Ectodermal cell (in vitro differentiated cells): ENCODE results near the gene SHPK.
"Not testable (repeated sequence)": the region's sequence is repeated elsewhere in the genome, so short reads cannot be mapped to it uniquely, and the experiment has no call there.

Experiments used
- H3K27ac ChIP-seq: 2 replicates; pipeline ENCODE4 v1.7.0; 2013; ENCODE audit warnings: mild to moderate bottlenecking, low read depth, low read length; ENCODE audit not compliant: insufficient read depth, poor library complexity, severe bottlenecking
- H3K27me3 ChIP-seq: 2 replicates; pipeline ENCODE4 v1.7.0; 2013; ENCODE audit warnings: mild to moderate bottlenecking, low read length; ENCODE audit not compliant: insufficient read depth, control insufficient read depth, poor library complexity, severe bottlenecking
- H3K36me3 ChIP-seq: one replicate; pipeline ENCODE4 v1.7.0; 2013; ENCODE audit warnings: low read length; ENCODE audit not compliant: control insufficient read depth, insufficient read depth
- H3K4me1 ChIP-seq: one replicate; pipeline ENCODE4 v1.7.0; 2013; ENCODE audit warnings: low read length; ENCODE audit not compliant: control insufficient read depth, insufficient read depth
- H3K4me3 ChIP-seq: 2 replicates; pipeline ENCODE4 v1.7.0; 2013; ENCODE audit warnings: low read depth, low read length, control low read depth; ENCODE audit not compliant: insufficient read depth
- H3K9me3 ChIP-seq: 2 replicates; pipeline ENCODE4 v1.7.0; 2013; ENCODE audit warnings: mild to moderate bottlenecking, low read length, moderate library complexity; ENCODE audit not compliant: control insufficient read depth
- WGBS, 2 experiments: methylation state at CpG; one replicate each; pipeline ENCODE4 v1.1.7; 2013; ENCODE audit warnings: missing lambda C conversion rate in 2 of 2; 5-methylcytosine and 5-hydroxymethylcytosine counted together

SHPK gene

GRCh38 chr17:3573246-3574100 is 62.6 kb downstream of the SHPK start:
- Histone ChIP-seq H3K27ac (no peak overlapping the region), H3K9me3 (no peaks in the 10 kb centered on the region), H3K36me3 (peaks cover 7% of the 10 kb centered on the region), H3K4me3 (no peak overlapping the region), H3K4me1 (no peaks in the 10 kb centered on the region), H3K27me3 (no peaks in the 10 kb centered on the region)
- 88 to 94% methylated on average over 18 to 22 of the region's 22 CpGs for WGBS, 2 experiments

GRCh38 chr17:3572231-3572630 is 63.8 kb downstream of the SHPK start:
- H3K36me3 ChIP-seq: peaks cover 7% of the 10 kb centered on the region
- no peaks in the 10 kb centered on the region for H3K9me3 ChIP-seq
- H3K27me3 ChIP-seq: no peaks in the 10 kb centered on the region
- H3K27ac ChIP-seq: no peak overlapping the region
- WGBS, 2 experiments: 93 to 94% methylated on average over 7 of the region's 7 CpGs
- H3K4me3 ChIP-seq: no peak overlapping the region
- H3K4me1 ChIP-seq: no peaks in the 10 kb centered on the region

- no peak overlapping the region for H3K27ac ChIP-seq
- no peaks in the 10 kb centered on the region for H3K27me3 ChIP-seq
- H3K4me1 ChIP-seq: no peaks in the 10 kb centered on the region
- 94% methylated on average over 36 of the region's 36 CpGs for WGBS, 2 experiments
- H3K36me3 ChIP-seq: peaks cover 7% of the 10 kb centered on the region
- H3K4me3 ChIP-seq: no peak overlapping the region
- no peaks in the 10 kb centered on the region for H3K9me3 ChIP-seq
Observed at GRCh38 chr17:3571043-3571900, 64.8 kb downstream of the SHPK start.

GRCh38 chr17:3569534-3570137 is 66.4 kb downstream of the SHPK start:
- Histone ChIP-seq H3K27ac (no peak overlapping the region), H3K4me1 (no peaks in the 10 kb centered on the region), H3K9me3 (no peaks in the 10 kb centered on the region), H3K36me3 (peaks cover 11% of the 10 kb centered on the region), H3K4me3 (no peak overlapping the region), H3K27me3 (no peaks in the 10 kb centered on the region)
- 93 to 96% methylated on average over 9 of the region's 9 CpGs for WGBS, 2 experiments

- Histone ChIP-seq H3K27me3 (no peaks in the 10 kb centered on the region), H3K27ac (no peak overlapping the region), H3K36me3 (peaks cover 11% of the 10 kb centered on the region), H3K4me1 (no peaks in the 10 kb centered on the region), H3K4me3 (no peak overlapping the region), H3K9me3 (no peaks in the 10 kb centered on the region)
- WGBS, 2 experiments: 95 to 96% methylated on average over 12 of the region's 12 CpGs
Observed at GRCh38 chr17:3566551-3566950, 69.5 kb downstream of the SHPK start.

- Histone ChIP-seq H3K9me3 (no peaks in the 10 kb centered on the region), H3K27me3 (no peaks in the 10 kb centered on the region), H3K4me3 (no peak overlapping the region), H3K27ac (no peak overlapping the region), H3K36me3 (peaks cover 4% of the 10 kb centered on the region), H3K4me1 (no peaks in the 10 kb centered on the region)
- 95% methylated on average over 4 of the region's 4 CpGs for WGBS, 2 experiments
Observed at GRCh38 chr17:3565143-3565542, 70.9 kb downstream of the SHPK start.

GRCh38 chr17:3564241-3564640 is 71.8 kb downstream of the SHPK start:
- not testable (repeated sequence) for H3K27ac ChIP-seq, H3K9me3 ChIP-seq, H3K4me1 ChIP-seq, H3K27me3 ChIP-seq, H3K36me3 ChIP-seq, H3K4me3 ChIP-seq
- 93 to 95% methylated on average over 28 of the region's 28 CpGs for WGBS, 2 experiments

- Histone ChIP-seq H3K4me1 (peaks cover 4% of the 10 kb centered on the region), H3K27me3 (no peaks in the 10 kb centered on the region), H3K36me3 (no peaks in the 10 kb centered on the region), H3K9me3 (no peaks in the 10 kb centered on the region), H3K4me3 (no peak overlapping the region), H3K27ac (no peak overlapping the region)
- WGBS, 2 experiments: 94 to 96% methylated on average over 9 of the region's 9 CpGs
Observed at GRCh38 chr17:3559270-3559645, 76.8 kb downstream of the SHPK start.

GRCh38 chr17:3558603-3559269 is 77.3 kb downstream of the SHPK start:
- H3K4me1 ChIP-seq: peaks cover 4% of the 10 kb centered on the region
- WGBS, 2 experiments: 88% methylated on average over 25 of the region's 25 CpGs
- H3K36me3 ChIP-seq: no peaks in the 10 kb centered on the region
- no peaks in the 10 kb centered on the region for H3K9me3 ChIP-seq
- H3K4me3 ChIP-seq: no peak overlapping the region
- H3K27ac ChIP-seq: no peak overlapping the region
- H3K27me3 ChIP-seq: no peaks in the 10 kb centered on the region
